K562 (cell line): Measurements from ENCODE around the gene CMIP. TPM values are rescaled to one million over a fixed set of nuclear protein-coding genes. Genes with fewer than 3 reads are reported as not detected.

Experiments
- DNMT1 ChIP-seq: fragments of 450-650 bp; IDR thresholded peaks from 2 replicates; pipeline ENCODE4 v1.6.1; 2016; ENCODE audit warnings: antibody characterized with exemption, mild to moderate bottlenecking
- NFYB ChIP-seq: IDR thresholded peaks from 2 replicates; pipeline ENCODE4 v1.6.1; 2011; ENCODE audit warnings: mild to moderate bottlenecking, moderate library complexity; ENCODE audit not compliant: insufficient read length; ENCODE audit errors: extremely low read depth
- YY1 ChIP-seq, 3 experiments: IDR thresholded peaks; 2 replicates each; pipeline ENCODE4 v1.6.1; 2011; ENCODE audit warnings: low read length in 2 of 3, mild to moderate bottlenecking in 2 of 3, moderate library complexity in 2 of 3, borderline replicate concordance in 1 of 3, control low read depth in 1 of 3, low read depth in 1 of 3; ENCODE audit not compliant: insufficient read depth in 3 of 3, insufficient replicate concordance in 2 of 3, control insufficient read depth in 1 of 3, insufficient read length in 1 of 3; ENCODE audit errors: extremely low read depth in 1 of 3
- ZFP1 ChIP-seq: fragments of 450-650 bp; formaldehyde crosslinking; IDR thresholded peaks from 2 replicates; pipeline ENCODE4 v1.4.0; 2020; ENCODE audit warnings: mild to moderate bottlenecking, mixed read lengths
- ZFP30 ChIP-seq: fragments of 250-450 bp; sonication (Bioruptor Pico); IDR thresholded peaks from 2 replicates; pipeline ENCODE4 v1.8.0; 2022; ENCODE audit warnings: moderate library complexity, mild to moderate bottlenecking, inconsistent platforms, borderline replicate concordance
- polyA plus RNA-seq, 8 experiments: library from polyadenylated mRNA; depleted of rRNA in 4 of 8; stranded (reverse) in 5 of 8; unstranded in 3 of 8; fragments of >200 nt; fragmentation: Nextera tagmentation in 2 of 8; fragmentation: Illumina TruSeq in 1 of 8; extraction: Ambion mirVana in 2 of 8; extraction: Trizol in 1 of 8; gene quantifications; 2 replicates each; pipeline versions ENCODE4 v1.2.1 to v1.2.3, GENCODE V29; 2011 to 2014; ENCODE audit warnings: inconsistent platforms in 1 of 8, missing spikeins in 1 of 8
- total RNA-seq, 7 experiments: library from RNA; depleted of rRNA in 6 of 7; stranded (reverse); fragments of >200 nt in 6 of 7; fragmentation: Illumina TruSeq in 2 of 7; extraction: Trizol in 2 of 7; gene quantifications; 2 replicates each; pipeline versions ENCODE4 v1.2.1 to v1.2.3, GENCODE V29; 2011 to 2021; ENCODE audit warnings: low replicate concordance in 1 of 7
- TF ChIP-seq, protein P1 (sequence below): fragments of 250-450 bp; sonication (Bioruptor Pico); IDR thresholded peaks from 2 replicates; pipeline ENCODE4 v1.4.0; 2020; ENCODE audit warnings: mild to moderate bottlenecking
- TF ChIP-seq, protein P2 (sequence below): fragments of 450-650 bp; formaldehyde crosslinking; IDR thresholded peaks from 2 replicates; pipeline ENCODE4 v1.4.0; 2020; ENCODE audit warnings: mild to moderate bottlenecking, moderate library complexity
- TF ChIP-seq, protein P3 (sequence below): fragments of 450-650 bp; IDR thresholded peaks from 2 replicates; pipeline ENCODE4 v1.6.1; 2016; ENCODE audit warnings: low read depth
- TF ChIP-seq, protein P4 (sequence below): fragments of 250-450 bp; sonication (Bioruptor Pico); IDR thresholded peaks from 2 replicates; pipeline ENCODE4 v1.4.0; 2020; ENCODE audit warnings: borderline replicate concordance
- TF ChIP-seq, protein P5 (sequence below): fragments of 250-450 bp; sonication (Bioruptor Pico); IDR thresholded peaks from 2 replicates; pipeline ENCODE4 v1.5.0; 2021

Gene CMIP
- total and polyA plus RNA-seq, 9 of the 15 experiments (the other 6 are each of a cell fraction or from before 2014, with no cell fraction given): 0.94 to 82.5 (median 10.3) TPM

DNA sequence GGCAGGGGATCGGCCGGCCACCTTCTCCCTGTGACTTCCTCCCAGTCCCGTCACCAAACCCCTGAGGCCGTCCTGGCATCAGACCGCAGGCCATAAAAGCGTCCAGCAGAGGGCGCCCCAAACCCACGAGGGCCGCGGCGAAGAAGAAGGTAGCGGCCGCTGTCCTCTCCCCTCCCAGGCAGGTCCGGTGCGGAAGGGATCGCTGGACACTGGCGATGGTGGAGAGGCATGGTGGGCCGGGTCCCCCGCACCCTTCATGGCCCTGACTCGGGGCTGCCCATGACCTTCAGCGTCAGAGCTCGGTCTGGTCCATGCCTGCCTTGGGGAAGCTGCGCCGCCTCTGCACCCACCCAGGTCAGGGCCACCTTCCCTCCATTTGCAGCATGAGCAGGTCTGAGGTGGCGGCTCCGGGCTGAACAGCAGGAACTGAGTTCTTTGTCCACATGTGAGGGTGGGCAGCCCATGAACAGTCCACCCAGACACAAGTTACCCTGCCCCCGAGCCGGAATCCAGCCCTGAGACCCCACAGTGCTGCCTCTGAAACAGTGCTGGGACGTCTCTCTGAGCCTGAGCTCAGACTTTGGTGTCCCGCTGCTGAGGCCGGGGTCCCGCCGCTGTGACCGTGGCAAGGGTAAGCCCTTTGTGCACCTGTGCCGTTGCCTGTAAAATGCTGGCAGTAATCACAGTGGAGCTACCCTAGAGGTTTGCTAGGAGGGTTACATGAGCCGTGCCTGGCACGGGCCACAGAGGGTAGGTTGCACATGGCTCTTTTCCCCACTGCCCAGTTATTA is 40.8 kb upstream of the CMIP start (continued):
- TF ChIP-seq DNMT1: no peak
- no peak for TF ChIP-seq NFYB
- TF ChIP-seq, protein P1, sequence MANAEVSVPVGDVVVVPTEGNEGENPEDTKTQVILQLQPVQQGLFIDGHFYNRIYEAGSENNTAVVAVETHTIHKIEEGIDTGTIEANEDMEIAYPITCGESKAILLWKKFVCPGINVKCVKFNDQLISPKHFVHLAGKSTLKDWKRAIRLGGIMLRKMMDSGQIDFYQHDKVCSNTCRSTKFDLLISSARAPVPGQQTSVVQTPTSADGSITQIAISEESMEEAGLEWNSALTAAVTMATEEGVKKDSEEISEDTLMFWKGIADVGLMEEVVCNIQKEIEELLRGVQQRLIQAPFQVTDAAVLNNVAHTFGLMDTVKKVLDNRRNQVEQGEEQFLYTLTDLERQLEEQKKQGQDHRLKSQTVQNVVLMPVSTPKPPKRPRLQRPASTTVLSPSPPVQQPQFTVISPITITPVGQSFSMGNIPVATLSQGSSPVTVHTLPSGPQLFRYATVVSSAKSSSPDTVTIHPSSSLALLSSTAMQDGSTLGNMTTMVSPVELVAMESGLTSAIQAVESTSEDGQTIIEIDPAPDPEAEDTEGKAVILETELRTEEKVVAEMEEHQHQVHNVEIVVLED (CRISPR knock-in tag): no peak
- peak in 2 of 3 experiments; percentile 45 to 54 for TF ChIP-seq YY1 (IDR thresholded peaks at IDR 0.05; ENCODE audit: borderline replicate concordance in 1 of 3, control insufficient read depth in 1 of 3, extremely low read depth in 1 of 3, insufficient read depth in 3 of 3, insufficient read length in 1 of 3, insufficient replicate concordance in 2 of 3, low read depth in 1 of 3, low read length in 2 of 3)
- TF ChIP-seq, protein P2, sequence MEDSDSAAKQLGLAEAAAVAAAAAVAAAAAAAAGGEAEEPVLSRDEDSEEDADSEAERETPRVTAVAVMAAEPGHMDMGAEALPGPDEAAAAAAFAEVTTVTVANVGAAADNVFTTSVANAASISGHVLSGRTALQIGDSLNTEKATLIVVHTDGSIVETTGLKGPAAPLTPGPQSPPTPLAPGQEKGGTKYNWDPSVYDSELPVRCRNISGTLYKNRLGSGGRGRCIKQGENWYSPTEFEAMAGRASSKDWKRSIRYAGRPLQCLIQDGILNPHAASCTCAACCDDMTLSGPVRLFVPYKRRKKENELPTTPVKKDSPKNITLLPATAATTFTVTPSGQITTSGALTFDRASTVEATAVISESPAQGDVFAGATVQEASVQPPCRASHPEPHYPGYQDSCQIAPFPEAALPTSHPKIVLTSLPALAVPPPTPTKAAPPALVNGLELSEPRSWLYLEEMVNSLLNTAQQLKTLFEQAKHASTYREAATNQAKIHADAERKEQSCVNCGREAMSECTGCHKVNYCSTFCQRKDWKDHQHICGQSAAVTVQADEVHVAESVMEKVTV (CRISPR knock-in tag): peak; percentile 99
- TF ChIP-seq ZFP30 (CRISPR knock-in tag): no peak
- TF ChIP-seq, protein P3, sequence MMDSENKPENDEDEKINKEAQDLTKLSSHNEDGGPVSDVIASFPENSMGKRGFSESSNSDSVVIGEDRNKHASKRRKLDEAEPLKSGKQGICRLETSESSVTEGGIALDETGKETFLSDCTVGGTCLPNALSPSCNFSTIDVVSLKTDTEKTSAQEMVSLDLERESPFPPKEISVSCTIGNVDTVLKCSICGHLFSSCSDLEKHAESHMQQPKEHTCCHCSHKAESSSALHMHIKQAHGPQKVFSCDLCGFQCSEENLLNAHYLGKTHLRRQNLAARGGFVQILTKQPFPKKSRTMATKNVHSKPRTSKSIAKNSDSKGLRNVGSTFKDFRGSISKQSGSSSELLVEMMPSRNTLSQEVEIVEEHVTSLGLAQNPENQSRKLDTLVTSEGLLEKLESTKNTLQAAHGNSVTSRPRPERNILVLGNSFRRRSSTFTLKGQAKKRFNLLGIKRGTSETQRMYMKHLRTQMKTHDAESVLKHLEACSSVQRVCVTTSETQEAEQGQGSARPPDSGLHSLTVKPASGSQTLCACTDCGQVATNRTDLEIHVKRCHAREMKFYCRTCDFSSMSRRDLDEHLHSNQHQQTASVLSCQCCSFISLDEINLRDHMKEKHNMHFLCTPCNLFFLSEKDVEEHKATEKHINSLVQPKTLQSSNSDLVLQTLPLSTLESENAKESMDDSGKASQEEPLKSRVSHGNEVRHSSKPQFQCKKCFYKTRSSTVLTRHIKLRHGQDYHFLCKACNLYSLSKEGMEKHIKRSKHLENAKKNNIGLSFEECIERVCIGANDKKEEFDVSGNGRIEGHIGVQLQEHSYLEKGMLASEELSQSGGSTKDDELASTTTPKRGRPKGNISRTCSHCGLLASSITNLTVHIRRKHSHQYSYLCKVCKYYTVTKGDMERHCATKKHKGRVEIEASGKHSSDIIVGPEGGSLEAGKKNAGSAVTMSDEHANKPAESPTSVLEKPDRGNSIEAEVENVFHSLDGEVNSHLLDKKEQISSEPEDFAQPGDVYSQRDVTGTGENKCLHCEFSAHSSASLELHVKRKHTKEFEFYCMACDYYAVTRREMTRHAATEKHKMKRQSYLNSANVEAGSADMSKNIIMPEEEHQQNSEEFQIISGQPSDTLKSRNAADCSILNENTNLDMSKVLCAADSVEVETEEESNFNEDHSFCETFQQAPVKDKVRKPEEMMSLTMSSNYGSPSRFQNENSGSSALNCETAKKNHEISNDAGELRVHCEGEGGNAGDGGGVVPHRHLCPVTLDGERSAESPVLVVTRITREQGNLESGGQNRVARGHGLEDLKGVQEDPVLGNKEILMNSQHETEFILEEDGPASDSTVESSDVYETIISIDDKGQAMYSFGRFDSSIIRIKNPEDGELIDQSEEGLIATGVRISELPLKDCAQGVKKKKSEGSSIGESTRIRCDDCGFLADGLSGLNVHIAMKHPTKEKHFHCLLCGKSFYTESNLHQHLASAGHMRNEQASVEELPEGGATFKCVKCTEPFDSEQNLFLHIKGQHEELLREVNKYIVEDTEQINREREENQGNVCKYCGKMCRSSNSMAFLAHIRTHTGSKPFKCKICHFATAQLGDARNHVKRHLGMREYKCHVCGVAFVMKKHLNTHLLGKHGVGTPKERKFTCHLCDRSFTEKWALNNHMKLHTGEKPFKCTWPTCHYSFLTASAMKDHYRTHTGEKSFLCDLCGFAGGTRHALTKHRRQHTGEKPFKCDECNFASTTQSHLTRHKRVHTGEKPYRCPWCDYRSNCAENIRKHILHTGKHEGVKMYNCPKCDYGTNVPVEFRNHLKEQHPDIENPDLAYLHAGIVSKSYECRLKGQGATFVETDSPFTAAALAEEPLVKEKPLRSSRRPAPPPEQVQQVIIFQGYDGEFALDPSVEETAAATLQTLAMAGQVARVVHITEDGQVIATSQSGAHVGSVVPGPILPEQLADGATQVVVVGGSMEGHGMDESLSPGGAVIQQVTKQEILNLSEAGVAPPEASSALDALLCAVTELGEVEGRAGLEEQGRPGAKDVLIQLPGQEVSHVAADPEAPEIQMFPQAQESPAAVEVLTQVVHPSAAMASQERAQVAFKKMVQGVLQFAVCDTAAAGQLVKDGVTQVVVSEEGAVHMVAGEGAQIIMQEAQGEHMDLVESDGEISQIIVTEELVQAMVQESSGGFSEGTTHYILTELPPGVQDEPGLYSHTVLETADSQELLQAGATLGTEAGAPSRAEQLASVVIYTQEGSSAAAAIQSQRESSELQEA: no peak
- TF ChIP-seq, protein P4, sequence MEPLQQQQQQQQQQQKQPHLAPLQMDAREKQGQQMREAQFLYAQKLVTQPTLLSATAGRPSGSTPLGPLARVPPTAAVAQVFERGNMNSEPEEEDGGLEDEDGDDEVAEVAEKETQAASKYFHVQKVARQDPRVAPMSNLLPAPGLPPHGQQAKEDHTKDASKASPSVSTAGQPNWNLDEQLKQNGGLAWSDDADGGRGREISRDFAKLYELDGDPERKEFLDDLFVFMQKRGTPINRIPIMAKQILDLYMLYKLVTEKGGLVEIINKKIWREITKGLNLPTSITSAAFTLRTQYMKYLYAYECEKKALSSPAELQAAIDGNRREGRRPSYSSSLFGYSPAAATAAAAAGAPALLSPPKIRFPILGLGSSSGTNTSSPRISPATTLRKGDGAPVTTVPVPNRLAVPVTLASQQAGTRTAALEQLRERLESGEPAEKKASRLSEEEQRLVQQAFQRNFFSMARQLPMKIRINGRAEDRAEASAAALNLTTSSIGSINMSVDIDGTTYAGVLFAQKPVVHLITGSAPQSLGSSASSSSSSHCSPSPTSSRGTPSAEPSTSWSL (CRISPR knock-in tag): no peak
- TF ChIP-seq ZFP1 (CRISPR knock-in tag): no peak
- TF ChIP-seq, protein P5, sequence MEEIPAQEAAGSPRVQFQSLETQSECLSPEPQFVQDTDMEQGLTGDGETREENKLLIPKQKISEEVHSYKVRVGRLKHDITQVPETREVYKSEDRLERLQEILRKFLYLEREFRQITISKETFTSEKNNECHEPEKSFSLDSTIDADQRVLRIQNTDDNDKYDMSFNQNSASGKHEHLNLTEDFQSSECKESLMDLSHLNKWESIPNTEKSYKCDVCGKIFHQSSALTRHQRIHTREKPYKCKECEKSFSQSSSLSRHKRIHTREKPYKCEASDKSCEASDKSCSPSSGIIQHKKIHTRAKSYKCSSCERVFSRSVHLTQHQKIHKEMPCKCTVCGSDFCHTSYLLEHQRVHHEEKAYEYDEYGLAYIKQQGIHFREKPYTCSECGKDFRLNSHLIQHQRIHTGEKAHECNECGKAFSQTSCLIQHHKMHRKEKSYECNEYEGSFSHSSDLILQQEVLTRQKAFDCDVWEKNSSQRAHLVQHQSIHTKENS (CRISPR knock-in tag): no peak
